DOHH2 (cell line): ENCODE measurements around the gene CARMIL1.

Experiments used
- EZH2phosphoT487 ChIP-seq: fragments of 200-600 bp; sonication (generic); IDR thresholded peaks from 2 replicates; pipeline ENCODE4 v1.6.1; 2017; ENCODE audit warnings: borderline replicate concordance, mild to moderate bottlenecking, antibody characterized with exemption, low read length, moderate library complexity, mixed read lengths
- TF ChIP-seq, protein P1 (sequence below): fragments of 200-600 bp; sonication (generic); IDR thresholded peaks from one replicate; pipeline ENCODE4 v1.5.1; 2014; ENCODE audit warnings: antibody characterized with exemption, mild to moderate bottlenecking, low read depth, low read length; ENCODE audit not compliant: poor library complexity, severe bottlenecking

DNA sequence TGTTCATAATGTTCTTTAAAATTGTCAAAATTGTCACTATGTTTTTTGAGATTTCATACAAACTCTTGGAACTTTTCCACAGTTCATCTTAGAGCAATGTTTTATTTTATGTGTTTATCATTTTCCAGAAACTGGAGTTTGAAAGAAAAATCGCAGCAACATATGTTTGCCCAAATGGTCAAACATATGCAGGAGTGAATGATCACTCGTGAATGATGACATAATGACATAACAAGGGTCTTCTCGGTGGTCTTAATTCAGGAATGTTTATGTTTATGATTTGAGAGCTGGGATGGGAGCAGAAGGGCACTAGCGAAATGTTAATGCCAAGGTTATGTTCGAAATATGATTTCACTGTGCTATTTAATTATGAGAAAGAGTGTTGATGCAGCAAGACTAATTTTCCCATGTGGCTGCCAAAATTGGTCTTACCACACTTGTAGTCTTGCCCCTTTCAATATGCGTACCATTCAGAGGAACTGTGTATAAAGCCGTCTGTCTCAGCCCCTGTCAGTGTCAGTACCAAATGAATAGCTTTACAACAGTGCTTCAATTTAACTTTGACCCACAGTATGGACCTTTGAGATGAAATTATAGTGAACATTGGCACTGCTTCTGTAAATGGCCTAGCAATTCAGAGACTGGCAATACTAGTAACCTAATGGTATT lies 152.3 kb downstream of the CARMIL1 start:
- TF ChIP-seq, protein P1, sequence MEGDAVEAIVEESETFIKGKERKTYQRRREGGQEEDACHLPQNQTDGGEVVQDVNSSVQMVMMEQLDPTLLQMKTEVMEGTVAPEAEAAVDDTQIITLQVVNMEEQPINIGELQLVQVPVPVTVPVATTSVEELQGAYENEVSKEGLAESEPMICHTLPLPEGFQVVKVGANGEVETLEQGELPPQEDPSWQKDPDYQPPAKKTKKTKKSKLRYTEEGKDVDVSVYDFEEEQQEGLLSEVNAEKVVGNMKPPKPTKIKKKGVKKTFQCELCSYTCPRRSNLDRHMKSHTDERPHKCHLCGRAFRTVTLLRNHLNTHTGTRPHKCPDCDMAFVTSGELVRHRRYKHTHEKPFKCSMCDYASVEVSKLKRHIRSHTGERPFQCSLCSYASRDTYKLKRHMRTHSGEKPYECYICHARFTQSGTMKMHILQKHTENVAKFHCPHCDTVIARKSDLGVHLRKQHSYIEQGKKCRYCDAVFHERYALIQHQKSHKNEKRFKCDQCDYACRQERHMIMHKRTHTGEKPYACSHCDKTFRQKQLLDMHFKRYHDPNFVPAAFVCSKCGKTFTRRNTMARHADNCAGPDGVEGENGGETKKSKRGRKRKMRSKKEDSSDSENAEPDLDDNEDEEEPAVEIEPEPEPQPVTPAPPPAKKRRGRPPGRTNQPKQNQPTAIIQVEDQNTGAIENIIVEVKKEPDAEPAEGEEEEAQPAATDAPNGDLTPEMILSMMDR: no peak
- TF ChIP-seq EZH2phosphoT487: no peak
